Measurements from ENCODE around the gene PXDC1.
"Not testable (repeated sequence)": the region's sequence is repeated elsewhere in the genome, so short reads cannot be mapped to it uniquely, and the experiment has no call there.

The PXDC1 gene

GRCh38 chr6:3775386-3775785, 23.9 kb upstream of the PXDC1 start:
- H3K4me3 ChIP-seq (ENCODE audit: low read length) = no peak overlapping the region
- no peak for DNase-seq (ENCODE audit: low read depth)
- no peak for TF ChIP-seq CTCF (conservative IDR thresholded peaks at IDR 0.05; ENCODE audit: low read depth, low read length)

GRCh38 chr6:3773678-3774298, 22.3 kb upstream of the PXDC1 start:
- H3K4me3 ChIP-seq (ENCODE audit: low read length) = no peak overlapping the region
- no peak for DNase-seq (ENCODE audit: low read depth)
- TF ChIP-seq CTCF (conservative IDR thresholded peaks at IDR 0.05; ENCODE audit: low read depth, low read length) = no peak

GRCh38 chr6:3772127-3772999, 20.9 kb upstream of the PXDC1 start:
- H3K4me3 ChIP-seq (ENCODE audit: low read length); DNase-seq (ENCODE audit: low read depth): not testable (repeated sequence)

GRCh38 chr6:3771407-3772011, 20.0 kb upstream of the PXDC1 start:
- no peak for TF ChIP-seq CTCF (conservative IDR thresholded peaks at IDR 0.05; ENCODE audit: low read depth, low read length)

GRCh38 chr6:3770023-3770720, 18.7 kb upstream of the PXDC1 start:
- no peak overlapping the region for H3K4me3 ChIP-seq (ENCODE audit: low read length)
- no peak for DNase-seq (ENCODE audit: low read depth)
- TF ChIP-seq CTCF (conservative IDR thresholded peaks at IDR 0.05; ENCODE audit: low read depth, low read length) = no peak

More at GRCh38 chr6:3771407-3772011, 20.0 kb upstream of the PXDC1 start:
- no peak overlapping the region for H3K4me3 ChIP-seq (ENCODE audit: low read length)
- no peak for DNase-seq (ENCODE audit: low read depth)

GRCh38 chr6:3769610-3770009, 18.1 kb upstream of the PXDC1 start:
- no peak overlapping the region for H3K4me3 ChIP-seq (ENCODE audit: low read length)
- no peak for TF ChIP-seq CTCF (conservative IDR thresholded peaks at IDR 0.05; ENCODE audit: low read depth, low read length)
- no peak for DNase-seq (ENCODE audit: low read depth)

- no peak overlapping the region for H3K4me3 ChIP-seq (ENCODE audit: low read length)
- no peak for DNase-seq (ENCODE audit: low read depth)
- no peak for TF ChIP-seq CTCF (conservative IDR thresholded peaks at IDR 0.05; ENCODE audit: low read depth, low read length)
Observed at GRCh38 chr6:3768502-3768901, 17.0 kb upstream of the PXDC1 start.

- H3K4me3 ChIP-seq (ENCODE audit: low read length); DNase-seq (ENCODE audit: low read depth): not testable (repeated sequence)
Observed at GRCh38 chr6:3767483-3767882, 16.0 kb upstream of the PXDC1 start.
